RCC 7860 (cell line): ENCODE data around the gene PLK5.
"Not testable (repeated sequence)": the region's sequence is repeated elsewhere in the genome, so short reads cannot be mapped to it uniquely, and the experiment has no call there.

Experiments used
- DNase-seq: peaks from one replicate; pipeline ENCODE4 v3.0.0-alpha.2; 2015; ENCODE audit warnings: low spot score
- FAIRE-seq: peaks from 2 replicates; lab custom pipeline; 2012; peaks lifted over from hg19 to GRCh38; lab: Jason Lieb, UNC

PLK5 gene, protein sequence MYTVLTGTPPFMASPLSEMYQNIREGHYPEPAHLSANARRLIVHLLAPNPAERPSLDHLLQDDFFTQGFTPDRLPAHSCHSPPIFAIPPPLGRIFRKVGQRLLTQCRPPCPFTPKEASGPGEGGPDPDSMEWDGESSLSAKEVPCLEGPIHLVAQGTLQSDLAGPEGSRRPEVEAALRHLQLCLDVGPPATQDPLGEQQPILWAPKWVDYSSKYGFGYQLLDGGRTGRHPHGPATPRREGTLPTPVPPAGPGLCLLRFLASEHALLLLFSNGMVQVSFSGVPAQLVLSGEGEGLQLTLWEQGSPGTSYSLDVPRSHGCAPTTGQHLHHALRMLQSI

GRCh38 chr19:1523412-1524286 lies at the start of gene PLK5:
TSS of gene PLK5 (plus strand) at chr19:1524077. CDS start at chr19:1526997, 2,920 bp downstream.
- DNase-seq (no peak), FAIRE-seq (no peak)

GRCh38 chr19:1474765-1475351 lies 49.0 kb upstream of the PLK5 start:
- FAIRE-seq: no peak

DNA sequence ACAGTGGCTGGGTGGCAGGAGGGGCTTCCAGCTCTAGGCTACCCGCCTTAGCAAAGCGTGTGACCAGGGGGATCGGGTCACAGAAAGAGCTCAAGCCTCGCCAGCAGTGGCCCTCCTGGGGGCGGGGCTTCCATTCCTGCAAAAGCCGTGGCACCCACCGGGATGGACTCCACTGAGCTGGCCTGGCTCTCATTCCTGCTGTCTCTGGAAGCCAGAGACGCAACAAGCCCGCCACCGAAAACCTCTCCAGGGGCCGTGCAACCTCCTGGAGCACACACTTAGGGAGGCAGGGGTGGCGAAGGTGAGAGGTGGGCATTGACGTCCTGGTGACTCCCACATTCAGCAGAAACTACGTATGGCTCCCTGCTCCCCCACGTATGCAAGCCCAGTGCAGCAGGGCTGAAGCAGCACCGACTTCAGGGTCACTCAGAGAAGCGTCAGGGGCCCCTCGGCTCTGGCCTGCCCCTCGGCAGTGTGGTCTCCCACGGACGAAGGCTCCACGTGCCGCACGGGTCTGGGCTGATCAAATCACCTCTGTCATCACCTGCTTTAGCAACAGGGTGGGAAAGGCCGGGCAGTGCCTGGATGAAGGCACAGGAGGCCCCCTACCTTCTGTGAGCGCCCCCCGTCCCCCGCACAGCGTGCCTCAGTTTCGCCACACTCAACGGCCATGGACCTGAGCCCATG lies 48.0 kb upstream of the PLK5 start:
- DNase-seq: no peak
- no peak for FAIRE-seq

More at GRCh38 chr19:1474765-1475351, 49.0 kb upstream of the PLK5 start:
- DNase-seq: no peak

DNA sequence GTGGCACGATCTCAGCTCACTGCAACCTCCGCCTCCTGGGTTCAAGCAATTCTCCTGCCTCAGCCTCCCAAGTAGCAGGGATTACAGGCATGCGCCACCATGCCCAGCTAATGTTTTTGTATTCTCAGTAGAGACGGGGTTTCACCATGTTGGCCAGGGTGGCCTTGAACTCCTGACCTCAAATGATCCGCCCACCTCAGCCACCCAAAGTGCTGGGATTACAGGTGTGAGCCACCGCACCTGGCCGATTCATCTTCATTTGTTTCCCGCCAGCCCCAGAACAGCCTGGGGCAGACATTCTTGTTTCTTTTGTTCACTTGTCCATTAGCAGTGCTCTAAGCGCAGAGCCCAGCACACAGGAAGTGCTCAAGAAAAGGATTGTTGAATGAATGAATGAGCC lies 46.8 kb upstream of the PLK5 start:
- DNase-seq, FAIRE-seq: not testable (repeated sequence)

- DNase-seq (peak; percentile 86), FAIRE-seq (peak; percentile 81)
Observed at GRCh38 chr19:1478934-1479707, 44.8 kb upstream of the PLK5 start, which contains the start of gene C19orf25. TSS of gene C19orf25 (minus strand) at chr19:1479215. CDS start at chr19:1478903, 312 bp downstream.

DNA sequence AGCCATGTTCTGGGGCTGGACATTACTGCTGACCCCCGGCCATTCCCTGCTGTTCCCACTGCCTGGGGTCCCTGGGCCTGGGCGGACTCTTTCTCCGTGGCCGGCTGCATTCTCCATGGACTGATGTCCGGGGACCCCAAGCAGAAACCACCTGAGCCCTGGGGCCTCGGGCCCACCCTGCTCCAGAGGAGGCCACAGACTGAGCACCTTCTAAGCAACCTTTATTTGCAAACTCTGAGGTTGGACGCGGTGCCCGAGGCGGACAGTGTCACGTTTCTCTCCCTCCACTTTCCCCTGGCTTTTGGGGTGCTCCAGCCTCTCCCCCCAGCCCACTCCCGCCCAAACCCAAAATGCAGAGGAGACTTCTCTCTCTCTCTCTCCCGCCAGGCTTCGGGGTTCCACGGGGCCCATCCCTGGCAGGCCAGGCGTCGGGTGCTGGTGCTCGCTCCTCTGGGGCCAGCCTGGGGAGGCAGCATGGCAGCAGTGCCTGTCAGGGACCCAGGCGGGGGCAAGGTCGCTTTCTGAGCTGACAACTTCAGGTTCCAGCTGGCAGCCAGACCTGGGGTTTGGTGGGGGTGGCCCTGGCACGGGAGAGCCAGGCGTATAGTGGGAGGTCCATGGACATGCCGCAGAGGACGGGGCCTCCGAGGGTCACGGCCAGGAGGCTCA lies 42.5 kb upstream of the PLK5 start:
- FAIRE-seq: no peak

GRCh38 chr19:1481893-1482360 lies 42.0 kb upstream of the PLK5 start:
- no peak for FAIRE-seq

More for the DNA sequence above, 42.5 kb upstream of the PLK5 start:
- no peak for DNase-seq

GRCh38 chr19:1482361-1483130 lies 41.3 kb upstream of the PLK5 start:
- FAIRE-seq (no peak), DNase-seq (no peak)

More at GRCh38 chr19:1481893-1482360, 42.0 kb upstream of the PLK5 start:
- DNase-seq: no peak

DNA sequence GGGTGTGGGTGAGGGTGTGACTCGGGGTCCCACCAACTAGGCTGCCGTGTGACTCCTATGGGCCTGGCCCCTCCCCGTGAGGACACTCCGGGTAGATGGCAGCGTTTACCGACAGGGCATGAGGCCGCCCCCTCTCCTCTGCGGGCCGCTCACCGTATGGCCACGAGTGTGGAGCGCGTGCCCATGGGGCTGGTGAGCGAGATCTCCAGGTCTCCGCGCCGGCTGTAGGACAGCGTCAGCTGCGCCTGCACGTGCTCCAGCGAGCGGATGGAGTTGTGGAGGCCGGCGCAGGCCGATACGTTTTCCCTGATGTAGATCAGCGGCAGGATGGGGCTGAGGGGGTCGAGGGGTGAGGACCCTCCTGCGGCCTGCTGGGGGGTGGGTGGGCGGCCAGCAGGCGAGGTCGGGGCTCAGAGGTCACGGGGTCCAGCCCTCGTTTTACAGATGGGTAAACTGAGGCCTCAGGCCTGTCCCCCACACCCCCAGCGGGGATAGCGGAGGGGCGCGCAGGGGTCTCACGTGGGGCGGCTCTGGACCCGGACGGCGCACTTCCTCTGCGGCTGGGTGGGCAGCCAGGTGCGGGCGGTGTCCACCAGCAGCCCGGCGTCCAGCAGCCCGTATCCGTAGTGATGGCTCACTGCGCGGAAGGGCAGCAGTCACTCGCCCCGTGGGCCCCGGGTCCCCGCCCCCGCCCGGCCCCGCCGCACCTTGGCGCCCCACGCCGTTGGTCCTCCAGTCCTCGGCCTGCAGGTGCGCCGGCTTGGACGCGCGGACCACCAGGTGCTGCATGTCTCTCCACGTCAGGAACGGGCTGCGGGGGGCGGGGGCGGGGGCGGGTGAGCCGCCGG lies 40.5 kb upstream of the PLK5 start:
- FAIRE-seq: no peak
- DNase-seq: no peak

GRCh38 chr19:1483979-1484428 lies 39.9 kb upstream of the PLK5 start:
- DNase-seq: no peak
- FAIRE-seq: no peak

DNA sequence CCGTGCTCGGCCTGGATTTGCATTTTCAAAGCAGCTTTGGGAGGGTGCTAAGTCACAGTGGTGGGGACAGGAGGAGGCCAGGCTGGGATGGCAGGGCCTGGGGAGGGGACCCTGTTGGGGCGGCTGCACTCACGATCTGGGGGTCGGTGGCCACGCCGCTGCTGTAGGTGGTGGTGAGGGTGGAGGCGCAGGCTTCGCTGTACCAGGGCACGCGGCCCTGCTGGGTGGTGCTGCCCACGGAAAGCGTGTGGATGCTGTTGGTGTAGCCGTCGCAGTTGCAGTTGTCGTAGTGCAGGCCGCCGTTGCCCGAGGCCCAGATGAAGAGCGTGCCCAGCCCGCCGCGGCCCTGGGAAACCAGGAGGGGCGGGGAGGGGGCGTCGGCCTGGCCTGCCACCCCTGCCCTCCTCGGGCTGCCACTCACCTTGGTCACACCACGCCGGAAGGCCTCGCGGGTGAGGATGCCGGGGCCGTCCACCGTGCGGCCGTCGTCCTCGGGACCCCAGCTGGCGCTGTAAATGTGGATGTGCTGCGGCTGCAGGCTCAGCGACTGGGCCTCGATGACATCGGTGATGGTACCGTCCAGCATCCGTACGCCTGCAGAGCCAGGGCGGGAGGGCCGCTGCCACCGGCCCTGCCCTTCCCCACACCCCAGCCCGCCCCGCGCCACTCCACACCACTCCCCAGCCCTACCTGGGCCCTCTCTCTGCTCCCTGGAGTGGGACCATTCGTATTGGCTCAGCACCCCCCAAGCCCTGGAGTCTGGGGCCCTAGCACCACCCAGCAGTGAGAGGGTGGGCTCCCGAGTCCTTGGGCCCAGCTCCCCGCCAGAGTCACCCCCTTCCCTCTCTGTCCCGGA lies 36.9 kb upstream of the PLK5 start:
- FAIRE-seq (no peak), DNase-seq (no peak)

DNA sequence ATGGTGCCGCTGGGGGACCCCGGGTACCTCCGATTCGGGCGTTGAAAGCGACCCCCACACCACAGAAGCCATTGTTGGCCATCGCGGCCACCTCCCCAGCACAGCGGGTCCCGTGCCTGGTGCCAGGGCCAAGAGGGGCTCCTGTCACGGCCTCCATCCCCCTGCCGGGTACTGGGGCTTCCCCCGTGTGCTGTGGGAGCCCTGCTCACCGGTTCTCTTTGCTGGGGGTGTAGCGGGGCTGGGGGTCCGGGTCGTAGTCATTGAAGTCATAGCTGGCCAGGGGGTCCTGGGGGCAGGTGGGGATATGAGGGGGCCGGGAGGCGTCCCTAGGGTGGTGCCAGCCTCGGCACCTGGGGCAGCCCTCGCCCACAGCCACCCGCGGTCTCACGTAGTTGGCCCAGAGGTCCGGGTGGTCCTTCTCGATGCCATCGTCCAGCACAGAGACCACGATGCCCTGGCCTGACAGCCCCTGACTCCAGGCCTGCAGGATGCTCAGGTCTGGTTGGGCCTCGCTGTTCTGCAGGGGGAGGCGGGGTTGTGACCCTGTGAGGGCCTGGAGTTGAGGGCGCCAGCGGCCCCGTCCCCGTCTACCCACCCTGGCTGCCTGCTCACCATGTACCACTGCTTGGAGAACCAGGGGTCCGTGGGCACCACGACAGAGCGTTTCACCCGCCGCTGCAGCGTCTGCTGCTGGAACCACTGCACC lies 36.1 kb upstream of the PLK5 start:
- DNase-seq (no peak), FAIRE-seq (no peak)

GRCh38 chr19:1488282-1488601 lies 35.6 kb upstream of the PLK5 start:
- no peak for FAIRE-seq
- DNase-seq: no peak

DNA sequence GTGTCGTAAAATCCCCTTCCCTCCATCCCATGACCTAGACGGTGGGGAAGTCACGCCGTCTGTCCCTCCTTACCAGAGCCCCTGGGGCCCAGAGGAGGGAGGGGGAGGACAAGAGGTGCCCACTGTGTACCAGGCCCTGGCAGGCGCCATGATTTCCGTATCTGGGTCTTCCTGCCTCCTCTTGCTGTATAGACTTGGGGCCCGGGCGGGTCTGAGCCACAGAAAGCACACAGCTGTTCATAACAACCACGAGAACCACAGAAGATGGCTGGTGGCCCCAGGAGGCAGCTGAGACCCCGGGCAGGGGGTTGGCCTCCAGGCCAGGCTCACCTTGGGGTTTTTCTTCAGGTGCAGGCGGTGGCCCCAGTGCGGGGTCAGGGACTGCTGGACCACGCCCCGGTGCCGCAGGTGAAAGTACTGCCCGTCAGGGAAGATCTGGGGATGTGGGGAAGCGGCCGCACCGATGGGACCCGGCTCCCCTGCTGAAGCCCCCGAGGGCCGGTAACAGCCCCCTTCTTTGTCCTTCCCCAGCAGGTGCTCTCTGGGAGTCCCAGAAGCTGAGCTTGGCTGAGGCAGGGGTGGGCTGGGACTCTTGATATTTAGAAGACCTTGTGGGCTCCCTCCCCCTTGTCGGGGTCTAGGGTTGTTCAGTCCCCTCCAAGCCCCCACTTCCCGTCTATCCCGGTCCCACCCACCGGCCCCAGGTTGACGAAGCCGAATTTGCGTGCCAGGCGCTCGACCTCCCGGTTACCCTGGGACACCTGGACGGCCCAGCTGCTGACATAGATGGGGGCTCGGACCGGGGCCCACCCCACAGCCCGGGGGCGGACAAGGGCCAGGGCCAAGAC lies 34.2 kb upstream of the PLK5 start:
- FAIRE-seq (no peak), DNase-seq (no peak)
